LNCaP clone FGC (cell line): ENCODE results near the gene MAP3K6.

Experiments used
- DNase-seq: peaks from one replicate; pipeline ENCODE4 v3.0.0-alpha.2; 2011; ENCODE audit warnings: low read depth
- H3K4me3 ChIP-seq: 2 replicates; pipeline ENCODE4 v1.5.1; 2011; ENCODE audit warnings: mild to moderate bottlenecking, low read depth, low read length, control low read depth
- TF ChIP-seq, protein P1 (sequence below): IDR thresholded peaks from 2 replicates; pipeline ENCODE4 v1.5.1; 2012; ENCODE audit warnings: mild to moderate bottlenecking; ENCODE audit not compliant: control insufficient read depth, insufficient read depth; ENCODE audit errors: extremely low read depth

The MAP3K6 gene

DNA sequence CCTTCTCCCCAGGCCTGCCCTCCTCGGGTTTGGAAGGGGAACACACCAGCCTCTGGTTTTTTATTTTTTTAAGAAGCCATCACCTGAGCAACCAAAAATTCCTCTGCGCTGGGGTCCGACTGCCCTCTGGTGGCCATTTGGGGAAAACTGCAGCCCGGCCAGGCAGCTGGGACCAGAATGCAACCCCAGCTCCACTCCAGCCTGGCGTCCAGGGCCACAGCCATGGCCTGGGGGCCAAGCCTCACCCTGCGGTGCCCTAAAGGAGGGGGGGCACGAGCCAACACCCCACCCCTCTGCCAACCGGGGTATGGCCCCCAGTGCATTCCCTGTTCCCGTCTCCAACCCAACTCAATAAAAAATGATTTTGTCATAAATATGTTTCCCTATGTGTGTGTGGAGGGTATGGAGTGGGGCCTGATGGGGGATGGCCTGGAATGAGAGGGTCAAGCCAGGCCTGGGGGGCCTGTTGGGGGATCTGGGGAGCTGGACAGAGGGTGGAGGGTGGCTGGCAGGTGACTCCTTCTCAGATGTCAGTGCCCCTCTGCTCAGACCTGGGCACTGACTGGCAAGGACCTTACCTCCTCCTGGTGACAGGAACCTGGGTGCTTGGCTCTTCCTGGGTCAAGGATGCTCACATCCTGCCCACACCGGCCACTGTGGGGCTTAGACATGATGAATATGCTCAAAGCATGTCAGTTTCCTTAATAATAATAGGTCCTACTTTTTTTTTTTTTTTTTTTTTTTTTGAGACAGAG, 28.9 kb upstream of the MAP3K6 start:
- TF ChIP-seq, protein P1, sequence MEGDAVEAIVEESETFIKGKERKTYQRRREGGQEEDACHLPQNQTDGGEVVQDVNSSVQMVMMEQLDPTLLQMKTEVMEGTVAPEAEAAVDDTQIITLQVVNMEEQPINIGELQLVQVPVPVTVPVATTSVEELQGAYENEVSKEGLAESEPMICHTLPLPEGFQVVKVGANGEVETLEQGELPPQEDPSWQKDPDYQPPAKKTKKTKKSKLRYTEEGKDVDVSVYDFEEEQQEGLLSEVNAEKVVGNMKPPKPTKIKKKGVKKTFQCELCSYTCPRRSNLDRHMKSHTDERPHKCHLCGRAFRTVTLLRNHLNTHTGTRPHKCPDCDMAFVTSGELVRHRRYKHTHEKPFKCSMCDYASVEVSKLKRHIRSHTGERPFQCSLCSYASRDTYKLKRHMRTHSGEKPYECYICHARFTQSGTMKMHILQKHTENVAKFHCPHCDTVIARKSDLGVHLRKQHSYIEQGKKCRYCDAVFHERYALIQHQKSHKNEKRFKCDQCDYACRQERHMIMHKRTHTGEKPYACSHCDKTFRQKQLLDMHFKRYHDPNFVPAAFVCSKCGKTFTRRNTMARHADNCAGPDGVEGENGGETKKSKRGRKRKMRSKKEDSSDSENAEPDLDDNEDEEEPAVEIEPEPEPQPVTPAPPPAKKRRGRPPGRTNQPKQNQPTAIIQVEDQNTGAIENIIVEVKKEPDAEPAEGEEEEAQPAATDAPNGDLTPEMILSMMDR, result peak; percentile 89
- H3K4me3 ChIP-seq, result no peak overlapping the region
- no peak for DNase-seq

DNA sequence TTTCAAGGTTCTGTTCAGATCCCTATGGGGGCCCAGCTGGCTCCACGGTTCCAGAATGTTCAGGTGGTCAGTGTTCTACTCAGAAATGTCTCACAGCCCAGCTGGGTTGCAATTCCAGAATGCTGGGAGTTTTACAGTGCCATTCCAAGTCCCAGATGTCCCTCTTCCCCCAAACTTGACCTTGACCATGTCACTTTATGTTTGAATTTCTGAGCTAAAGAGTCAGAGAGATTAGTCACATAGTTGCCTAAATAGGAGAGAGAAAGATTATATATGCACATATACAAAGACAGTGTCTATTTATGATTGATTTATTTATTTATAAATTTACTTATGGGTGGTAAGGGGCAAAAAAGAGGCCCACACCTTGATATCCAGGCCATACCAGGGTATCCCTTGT, 28.2 kb upstream of the MAP3K6 start:
- TF ChIP-seq, protein P1, result no peak
- H3K4me3 ChIP-seq, result no peak overlapping the region
- DNase-seq, result no peak

DNA sequence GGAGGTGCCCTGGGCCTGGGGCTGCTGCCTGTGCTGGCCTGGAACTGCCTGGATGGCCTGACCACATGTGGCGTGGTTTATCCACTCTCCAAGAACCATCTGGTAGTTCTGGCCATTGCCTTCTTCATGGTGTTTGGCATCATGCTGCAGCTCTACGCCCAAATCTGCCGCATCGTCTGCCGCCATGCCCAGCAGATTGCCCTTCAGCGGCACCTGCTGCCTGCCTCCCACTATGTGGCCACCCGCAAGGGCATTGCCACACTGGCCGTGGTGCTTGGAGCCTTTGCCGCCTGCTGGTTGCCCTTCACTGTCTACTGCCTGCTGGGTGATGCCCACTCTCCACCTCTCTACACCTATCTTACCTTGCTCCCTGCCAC, 27.5 kb upstream of the MAP3K6 start:
- TF ChIP-seq, protein P1, result no peak
- no peak for DNase-seq
- H3K4me3 ChIP-seq, result no peak overlapping the region

DNA sequence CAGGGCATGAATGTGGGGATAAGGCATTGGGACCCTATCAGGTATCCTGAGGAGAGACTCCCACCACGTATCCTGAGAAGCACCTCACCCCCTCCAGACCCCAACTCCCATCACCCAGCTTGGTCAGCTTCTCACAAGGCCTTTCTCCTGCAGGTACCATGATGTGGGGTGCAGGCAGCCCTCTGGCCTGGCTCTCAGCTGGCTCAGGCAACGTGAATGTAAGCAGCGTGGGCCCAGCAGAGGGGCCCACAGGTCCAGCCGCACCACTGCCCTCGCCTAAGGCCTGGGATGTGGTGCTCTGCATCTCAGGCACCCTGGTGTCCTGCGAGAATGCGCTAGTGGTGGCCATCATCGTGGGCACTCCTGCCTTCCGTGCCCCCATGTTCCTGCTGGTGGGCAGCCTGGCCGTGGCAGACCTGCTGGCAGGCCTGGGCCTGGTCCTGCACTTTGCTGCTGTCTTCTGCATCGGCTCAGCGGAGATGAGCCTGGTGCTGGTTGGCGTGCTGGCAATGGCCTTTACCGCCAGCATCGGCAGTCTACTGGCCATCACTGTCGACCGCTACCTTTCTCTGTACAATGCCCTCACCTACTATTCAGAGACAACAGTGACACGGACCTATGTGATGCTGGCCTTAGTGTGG, 27.0 kb upstream of the MAP3K6 start:
- TF ChIP-seq, protein P1, result no peak
- DNase-seq, result no peak
- H3K4me3 ChIP-seq, result no peak overlapping the region

DNA sequence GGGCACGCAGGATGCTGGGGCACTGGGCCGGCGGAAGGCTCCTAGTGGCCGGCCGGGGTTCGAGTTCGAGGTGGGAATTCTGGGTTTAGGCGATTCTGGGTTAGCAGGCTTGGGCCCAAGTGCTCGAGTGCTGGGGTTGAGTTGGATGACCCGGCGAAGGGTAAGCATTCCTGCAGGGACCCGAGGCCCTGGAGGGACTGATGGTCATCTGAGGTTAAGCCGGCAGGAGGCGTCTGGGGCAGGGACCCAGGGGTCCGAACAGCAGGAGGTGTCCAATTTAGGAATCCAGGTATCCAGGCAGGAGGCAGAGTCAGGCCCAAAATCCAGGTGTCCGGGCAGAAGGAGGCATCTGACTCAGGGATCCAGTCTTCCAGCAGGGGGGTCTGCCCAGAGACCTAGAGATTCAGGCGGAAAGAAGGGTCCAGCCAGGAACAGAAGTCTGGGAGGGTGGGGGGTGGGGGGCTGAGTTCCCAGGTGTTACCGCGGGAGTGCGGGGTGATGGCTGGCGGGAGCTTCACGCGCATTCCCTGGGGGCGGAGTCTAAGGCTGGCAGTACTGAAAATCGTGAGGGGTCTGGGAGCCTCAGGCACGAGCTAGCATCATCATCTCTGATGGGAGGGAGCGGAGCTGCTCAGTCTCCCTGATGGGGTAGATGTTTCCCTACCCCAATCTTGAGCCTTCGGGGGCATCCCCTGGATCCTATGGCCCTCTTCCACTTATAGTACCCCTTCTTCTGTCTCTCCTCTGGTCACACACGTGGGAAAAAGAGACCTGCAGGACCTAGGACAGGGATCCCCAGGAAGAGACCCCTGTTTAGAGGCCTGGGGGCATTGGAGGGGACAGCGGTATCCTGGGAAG, 26.2 kb upstream of the MAP3K6 start:
- no peak for DNase-seq
- peak overlapping the region; percentile 54 for H3K4me3 ChIP-seq
- TF ChIP-seq, protein P1, result no peak

DNA sequence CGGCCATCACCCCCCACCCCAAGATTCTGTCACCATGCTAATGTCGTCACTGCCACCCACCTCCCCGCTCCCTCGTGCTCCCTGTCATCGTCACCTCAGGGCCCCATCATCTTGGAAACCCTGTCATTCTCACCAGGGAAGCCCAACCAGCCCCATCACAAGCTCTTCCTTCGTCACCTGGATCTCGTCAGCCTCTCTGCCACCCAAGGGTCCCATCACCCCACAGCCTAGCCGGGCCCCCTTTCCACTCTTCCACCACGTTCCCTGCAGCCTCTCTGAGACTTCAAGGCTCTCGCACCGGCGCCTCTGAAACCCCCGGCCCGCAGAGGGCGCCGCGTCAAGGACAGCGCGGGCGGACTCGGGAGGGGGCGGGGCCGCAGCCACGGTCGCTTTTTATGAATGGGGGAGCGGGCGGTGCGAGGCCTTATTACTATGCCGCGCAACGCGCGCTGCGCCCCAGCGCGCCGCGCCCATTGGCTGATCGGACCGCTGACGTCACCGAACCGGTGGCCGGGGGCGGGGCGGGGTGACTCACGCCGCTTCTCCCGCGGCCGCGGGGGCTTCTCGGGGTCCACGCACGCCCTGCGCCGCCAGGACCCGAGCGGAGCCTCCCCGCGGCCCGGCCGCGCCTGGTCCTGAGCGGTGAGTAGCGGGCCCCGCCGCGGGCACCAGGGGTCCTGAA, 25.5 kb upstream of the MAP3K6 start, which contains the start of gene GPR3:
GPR3 (plus strand) TSS at position 527 of the 682 bp plus-strand sequence. CDS start 1,177 bp downstream, outside the sequence.
- peak within 1 kb of the TSS; percentile 54 for H3K4me3 ChIP-seq

More for the DNA sequence above, 25.5 kb upstream of the MAP3K6 start, which contains the start of gene GPR3:
- DNase-seq, result peak; percentile 51
- TF ChIP-seq, protein P1, result peak; percentile 72
